GM21360 (cell line): ENCODE results near the gene HORMAD2.
"Not testable (repeated sequence)": the region's sequence is repeated elsewhere in the genome, so short reads cannot be mapped to it uniquely, and the experiment has no call there.

Source experiments
- ATAC-seq: cut with Tn5 transposase; IDR thresholded peaks from one replicate; pipeline ENCODE4 v1.9.1; 2021; ENCODE audit warnings: mild to moderate bottlenecking, moderate library complexity; ENCODE audit not compliant: unreplicated experiment

Gene HORMAD2

DNA sequence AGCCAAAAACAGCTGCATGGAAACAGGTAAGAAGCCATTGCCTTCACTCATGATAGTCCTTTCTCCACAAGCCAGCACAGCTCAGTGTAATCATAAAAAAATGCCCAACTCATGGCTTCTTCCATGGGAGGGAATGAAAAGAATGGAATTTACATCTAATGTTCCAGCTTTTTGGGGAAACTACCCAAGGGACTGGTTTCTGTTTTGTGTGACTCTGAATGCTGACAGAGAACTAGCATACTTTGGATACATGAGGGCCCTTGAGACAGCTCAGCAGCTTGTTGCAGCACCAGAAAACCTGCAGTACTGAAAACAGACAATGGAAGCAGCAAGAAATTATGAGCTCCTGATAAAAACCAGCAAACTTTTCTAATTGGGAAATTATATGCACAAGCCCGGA lies 24.2 kb upstream of the HORMAD2 start:
- ATAC-seq, result no peak

DNA sequence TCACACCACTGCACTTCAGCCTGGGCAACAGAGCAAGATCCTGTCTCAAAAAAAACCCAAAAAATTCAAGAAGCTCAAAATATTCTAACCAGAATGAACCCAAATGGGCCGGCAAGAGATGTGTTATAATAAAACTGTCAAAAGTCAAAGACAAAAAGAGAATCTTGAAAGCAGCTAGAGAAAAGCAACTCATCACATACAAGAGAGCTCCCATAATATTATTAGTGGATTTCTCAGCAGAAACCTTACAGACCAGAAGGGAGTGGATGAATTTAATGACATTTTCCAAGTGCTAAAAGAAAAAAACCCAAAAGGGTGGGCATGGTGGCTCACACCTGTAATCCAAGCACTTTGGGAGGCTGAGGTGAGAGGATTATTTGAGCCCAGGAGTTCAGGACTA lies 22.9 kb upstream of the HORMAD2 start:
- no peak for ATAC-seq

DNA sequence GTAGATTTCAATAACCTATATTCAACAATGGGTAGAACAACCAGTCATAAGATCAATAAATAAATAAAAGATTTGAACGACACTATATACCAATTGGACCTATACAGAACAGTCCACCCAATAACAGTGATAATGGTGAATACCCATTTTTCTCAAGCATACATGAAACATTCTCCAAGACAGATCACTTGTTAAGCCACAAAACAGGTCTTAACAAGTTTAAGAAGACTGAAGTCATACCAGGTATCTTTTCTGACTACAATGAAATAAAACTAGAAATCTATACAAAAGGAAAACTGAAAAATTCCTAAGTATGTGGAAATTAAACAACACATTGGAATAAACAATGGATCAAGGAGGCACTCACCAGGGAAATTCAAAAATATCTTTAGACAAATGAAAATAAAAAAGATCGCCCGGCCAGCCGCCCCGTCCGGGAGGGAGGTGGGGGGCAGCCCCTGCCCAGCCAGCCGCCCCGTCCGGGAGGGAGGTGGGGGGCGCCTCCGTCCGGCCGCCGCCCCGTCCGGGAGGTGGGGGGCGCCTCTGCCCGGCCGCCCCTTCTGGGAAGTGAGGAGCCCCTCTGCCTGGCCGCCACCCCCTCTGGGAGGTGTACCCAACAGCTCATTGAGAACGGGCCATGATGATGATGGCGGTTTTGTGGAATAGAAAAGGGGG lies 20.8 kb upstream of the HORMAD2 start:
- ATAC-seq, result not testable (repeated sequence)

DNA sequence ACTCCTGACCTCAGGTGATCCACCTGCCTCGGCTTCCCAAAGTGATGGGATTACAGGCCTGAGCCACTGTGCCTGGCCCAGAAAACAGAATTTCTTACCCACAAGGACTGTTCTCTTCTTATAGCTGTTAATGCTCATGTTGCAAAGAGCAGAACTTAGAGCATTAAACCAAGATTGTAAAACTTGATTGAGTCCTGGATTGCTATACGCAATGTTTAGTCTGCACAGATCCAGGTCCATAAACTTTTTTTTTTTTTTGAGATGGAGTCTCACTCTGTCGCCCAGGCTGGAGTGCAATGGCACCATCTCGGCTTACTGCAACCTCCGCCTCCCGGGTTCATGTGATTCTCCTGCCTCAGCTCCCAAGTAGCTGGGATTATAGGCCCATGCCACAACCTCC lies 19.2 kb upstream of the HORMAD2 start:
- ATAC-seq, result not testable (repeated sequence)

DNA sequence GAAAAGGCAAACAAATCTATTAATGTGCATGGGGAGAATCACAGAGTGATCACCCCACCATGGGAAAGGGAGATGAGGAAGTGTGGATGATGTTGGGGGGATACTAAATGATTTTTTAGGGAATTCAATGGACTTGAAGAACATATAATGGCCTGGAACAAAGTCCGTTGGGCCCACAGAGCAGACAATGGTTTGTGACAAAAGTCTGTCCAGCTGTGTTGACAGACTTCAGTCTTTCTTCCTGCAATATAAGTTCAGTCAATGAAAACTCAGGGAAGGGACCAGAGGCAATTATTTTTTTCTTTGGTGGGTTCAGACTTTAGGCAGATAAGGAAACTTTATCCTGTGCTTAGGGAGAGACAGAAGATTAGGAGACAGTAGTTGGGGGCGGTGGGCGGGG lies 18.0 kb upstream of the HORMAD2 start:
- ATAC-seq, result no peak

DNA sequence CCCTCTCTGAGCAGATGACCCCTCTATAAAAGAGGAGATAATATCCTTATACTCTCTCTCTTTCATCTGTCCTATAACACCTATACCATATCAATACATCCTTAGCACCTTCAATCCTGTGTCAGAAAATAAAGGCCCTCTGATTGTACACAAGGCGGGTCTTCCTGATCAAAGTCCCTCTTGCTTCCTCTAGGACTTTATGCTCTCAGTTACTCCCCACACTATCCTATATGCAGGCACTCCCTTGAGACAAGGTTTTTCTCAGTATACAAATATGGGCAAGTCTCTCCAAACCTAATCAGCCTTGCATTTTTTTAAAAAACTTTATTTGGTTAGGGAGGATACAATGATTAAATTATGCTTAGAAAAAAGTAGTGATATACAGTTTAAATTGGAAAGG lies 17.3 kb upstream of the HORMAD2 start:
- no peak for ATAC-seq

DNA sequence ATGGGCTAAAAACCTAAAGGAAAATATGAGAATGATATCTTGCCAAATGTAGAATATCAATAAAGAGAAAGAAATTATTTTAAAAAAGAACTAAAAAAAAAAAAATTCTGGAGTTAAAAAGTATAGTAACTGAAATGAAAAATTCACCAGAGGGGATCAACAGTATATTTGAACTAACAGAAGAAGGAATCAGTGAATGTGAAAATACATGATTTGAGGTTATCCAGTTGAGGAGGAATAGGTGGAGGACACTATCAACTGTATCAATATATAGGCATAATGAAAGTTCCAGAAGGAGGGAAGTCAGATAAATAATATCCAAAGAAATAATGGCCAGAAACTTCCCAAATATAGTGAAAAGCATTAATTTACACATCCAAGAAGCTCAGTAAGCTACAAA lies 16.1 kb upstream of the HORMAD2 start:
- no peak for ATAC-seq

DNA sequence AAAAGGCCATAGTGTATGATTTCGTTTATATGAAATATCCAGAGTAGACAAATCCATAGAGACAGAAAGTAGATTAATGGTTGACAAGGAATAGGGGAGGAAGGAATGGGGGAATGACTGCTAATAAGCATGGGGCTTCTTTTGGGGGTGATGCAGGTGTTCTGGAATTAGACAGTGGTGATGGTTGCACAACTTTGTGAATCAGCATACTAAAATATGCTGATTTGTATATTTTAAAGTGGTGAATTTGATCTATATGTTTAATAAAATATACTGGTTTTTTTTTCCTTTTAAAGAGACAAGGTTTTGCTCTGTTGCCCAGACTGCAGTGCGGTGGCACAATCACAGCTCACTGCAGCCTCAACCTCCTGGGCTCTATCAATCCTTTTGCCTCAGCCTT lies 6.5 kb upstream of the HORMAD2 start:
- ATAC-seq, result no peak

DNA sequence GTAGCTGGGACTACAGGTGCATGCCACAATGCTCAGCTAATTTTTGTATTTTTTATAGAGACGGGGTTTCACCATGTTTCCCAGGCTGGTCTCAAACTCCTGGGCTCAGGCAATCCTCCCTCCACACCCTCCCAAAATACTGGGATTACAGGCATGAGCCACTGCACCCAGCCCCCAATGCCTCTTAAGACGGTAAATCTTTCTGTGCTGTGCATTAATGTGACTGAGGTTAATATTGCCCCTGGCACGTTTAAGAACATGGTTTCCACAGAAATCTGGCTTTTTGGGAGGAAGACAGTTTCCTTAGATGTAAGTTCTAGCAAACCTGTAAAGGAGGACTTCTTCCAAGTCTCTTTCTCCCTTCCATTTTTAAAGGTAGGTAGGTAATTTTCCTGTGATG lies 6.1 kb upstream of the HORMAD2 start:
- ATAC-seq, result no peak

DNA sequence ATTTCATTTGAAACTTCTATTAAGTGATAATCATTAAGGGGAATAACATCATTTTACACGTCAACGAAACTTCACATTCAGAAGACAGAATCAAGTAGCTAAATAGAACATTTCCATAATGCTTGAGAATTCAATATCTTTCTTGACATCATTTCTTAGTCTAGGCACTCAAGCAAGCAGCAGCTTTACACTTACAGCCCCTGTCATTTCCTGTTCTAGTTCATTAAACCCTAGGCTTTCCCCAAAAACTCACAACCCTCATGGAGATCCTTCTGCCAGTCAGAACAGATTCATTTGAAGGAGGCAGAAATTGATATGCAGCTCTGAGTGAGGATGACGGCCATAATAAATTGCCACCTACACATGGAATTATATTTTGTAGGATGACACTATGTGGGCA lies 5.3 kb upstream of the HORMAD2 start:
- no peak for ATAC-seq

DNA sequence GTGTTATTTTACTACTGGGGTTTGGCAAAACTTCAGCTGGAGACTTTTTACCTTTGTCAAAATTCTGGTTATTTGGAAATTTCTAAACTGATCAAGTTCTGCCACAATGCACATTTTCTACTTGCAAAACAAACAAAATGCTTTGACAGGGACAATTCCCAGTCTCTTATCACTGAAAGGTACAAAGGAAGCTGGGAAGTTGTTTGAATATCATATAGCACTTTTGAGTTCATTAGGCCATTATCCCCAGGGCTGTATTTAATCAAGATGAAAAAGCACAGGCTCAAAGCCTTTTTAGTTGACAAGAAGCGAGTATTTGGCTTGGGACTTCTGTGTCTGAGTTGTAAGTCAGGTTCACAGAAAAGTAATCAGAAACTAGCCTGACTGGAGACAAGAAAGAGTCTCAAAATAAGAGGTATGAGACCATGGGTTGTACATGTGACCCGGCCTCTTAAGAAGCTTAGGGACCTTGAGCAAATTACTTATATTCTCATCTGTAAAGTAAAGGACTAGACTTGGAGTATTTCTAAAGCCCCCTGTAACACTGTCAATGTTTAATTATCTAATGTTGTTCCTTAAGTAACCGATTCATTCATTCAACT lies 2.9 kb upstream of the HORMAD2 start:
- ATAC-seq, result no peak

DNA sequence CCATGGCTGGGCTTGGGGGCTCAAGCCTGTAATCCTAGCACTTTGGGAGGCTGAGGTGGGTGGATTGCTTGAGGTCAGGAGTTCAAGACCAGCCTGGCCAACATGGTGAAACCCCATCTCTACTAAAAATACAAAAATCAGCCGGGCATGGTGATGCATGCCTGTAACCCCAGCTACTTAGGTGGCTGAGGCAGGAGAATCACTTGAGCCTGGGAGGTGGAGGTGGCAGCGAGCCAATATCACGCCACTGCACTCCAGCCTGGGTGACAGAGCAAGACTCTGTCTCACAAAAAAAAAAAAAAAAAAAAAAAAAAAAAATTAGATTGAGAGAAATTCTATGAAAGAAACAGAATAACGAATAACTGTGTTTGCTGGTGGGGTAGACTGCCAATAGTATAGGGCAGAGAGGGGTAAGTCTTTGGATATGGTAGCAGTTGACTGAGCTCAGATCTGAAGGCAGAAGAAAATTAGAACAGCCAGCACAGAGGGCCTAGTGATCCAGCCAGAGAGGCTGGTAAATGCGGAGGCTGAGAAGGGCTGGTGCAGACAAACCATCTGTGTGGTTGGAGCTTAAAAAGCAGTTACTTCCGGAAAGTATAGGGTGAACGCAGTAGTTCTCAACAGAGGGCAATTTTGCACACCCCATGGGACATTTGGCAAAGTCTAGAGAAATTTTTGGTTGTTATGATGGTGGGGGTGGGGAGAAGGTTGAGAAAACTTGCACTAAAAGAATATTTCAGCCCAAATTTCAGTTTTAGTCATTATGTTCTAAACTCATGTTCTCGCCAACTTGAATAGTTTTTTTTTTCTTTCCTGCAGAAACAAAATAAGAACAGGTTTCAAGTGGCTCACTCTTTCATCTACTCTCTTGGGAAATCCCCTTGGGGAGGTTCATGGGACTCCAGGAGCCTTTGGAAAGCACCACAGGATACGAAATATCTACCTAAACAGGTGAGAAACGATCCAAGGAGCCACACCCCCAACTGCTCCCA lies 1.6 kb upstream of the HORMAD2 start:
- ATAC-seq, result peak; percentile 45

DNA sequence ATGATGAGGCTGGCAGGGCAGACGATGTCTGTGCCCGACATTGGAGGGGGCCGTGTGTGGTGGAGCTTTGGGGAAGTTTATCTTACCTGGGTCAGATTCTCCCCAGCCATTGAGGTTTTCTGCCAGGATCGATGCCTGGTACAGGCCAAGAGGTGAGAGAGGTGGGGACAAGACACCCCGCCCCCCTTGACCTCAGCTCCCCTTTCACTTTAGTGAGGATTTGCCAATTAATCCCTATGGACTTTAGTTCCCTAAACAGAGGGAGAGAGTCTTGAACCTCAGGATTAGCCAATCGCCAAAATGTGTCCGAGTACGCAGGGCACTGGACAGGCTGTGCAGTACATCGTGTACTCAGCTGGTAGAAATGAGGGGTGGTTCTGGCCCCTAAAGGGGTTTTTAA lies 541 bp downstream of the HORMAD2 start:
- ATAC-seq, result no peak

DNA sequence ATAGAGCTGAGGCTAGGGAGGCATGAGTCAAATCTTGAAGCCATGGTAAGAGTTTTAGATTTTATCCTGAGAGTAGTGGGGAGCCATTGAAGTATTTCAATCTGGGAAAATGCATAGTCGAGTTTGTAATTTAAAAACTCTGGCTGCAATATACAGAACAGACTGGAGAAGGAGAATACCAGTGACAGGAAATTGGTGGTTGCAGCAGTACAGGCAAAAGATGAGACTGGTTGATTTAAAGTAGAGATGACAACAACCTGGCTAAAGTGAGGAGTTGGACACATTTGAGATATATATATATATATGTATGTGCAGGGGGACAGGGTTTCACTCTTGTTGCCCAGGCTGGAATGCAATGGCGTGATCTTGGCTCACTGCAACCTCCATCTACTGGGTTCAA lies 6.2 kb downstream of the HORMAD2 start:
- ATAC-seq, result no peak

DNA sequence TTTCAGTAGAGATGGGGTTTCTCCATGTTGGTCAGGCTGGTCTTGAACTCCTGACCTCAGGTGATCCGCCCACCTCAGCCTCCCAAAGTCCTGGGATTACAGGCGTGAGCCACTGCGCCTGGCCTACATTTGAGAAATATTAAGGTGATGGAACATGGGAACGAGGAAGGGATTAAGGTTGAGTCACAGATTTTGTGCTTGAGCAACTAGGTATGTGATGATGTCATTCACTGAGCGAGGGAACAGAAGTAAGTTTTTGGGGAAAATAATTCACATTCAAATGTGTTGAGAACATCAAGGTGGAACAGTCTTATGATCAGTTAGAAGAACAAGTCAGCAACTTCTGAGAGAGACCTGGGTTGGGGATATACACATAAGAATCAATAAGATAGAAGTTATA lies 6.8 kb downstream of the HORMAD2 start:
- ATAC-seq, result not testable (repeated sequence)

DNA sequence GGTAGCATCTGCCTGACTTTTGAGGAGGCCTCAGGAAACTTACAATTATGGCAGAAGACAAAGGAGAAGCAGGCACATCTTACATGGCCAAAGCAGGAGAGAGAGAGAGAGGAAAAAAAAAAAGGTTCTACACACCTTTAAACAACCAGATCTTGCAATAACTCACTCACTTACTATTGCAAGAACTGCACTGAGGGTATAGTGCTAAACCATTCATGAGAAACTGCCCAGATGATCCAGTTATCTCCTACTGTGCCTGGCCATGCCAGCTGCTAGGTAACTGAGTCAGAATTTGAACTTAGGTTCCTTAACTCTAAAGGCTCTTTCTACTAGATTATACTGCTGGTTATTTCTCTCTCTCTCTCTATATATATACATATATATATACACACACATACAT lies 7.3 kb downstream of the HORMAD2 start:
- no peak for ATAC-seq

DNA sequence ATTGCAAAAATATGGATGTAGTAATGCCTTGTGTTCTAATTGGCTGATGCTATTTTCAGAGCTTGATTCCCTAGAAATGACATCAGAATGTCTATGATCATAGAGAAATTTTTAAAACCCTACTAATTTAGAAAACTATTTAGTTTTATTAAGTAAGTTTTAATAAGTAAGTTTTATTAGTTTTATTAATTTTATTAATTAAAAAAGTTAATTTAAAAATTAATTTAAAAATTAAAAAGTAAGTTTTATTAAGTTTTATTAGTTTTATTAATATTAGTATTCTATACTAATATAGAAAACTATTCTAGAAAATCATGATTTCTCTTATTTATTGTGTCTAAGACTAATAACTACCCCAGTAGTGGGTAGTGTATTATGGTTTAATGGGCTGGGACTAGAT lies 8.2 kb downstream of the HORMAD2 start:
- ATAC-seq, result no peak

DNA sequence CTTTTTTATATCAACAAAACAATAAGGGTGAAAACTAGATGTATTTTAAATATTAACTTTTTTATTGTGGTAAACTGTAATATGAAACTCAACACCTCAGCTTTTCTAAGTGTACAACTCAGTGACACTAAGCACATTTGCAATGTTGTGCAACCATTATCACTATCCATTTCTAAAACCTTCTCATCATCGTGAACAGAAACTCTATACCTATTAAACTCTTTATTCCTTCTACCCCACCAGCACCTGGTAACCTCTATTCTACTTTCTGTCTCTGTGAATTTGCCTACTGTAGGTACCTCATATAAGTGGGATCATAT lies 9.4 kb downstream of the HORMAD2 start:
- no peak for ATAC-seq

DNA sequence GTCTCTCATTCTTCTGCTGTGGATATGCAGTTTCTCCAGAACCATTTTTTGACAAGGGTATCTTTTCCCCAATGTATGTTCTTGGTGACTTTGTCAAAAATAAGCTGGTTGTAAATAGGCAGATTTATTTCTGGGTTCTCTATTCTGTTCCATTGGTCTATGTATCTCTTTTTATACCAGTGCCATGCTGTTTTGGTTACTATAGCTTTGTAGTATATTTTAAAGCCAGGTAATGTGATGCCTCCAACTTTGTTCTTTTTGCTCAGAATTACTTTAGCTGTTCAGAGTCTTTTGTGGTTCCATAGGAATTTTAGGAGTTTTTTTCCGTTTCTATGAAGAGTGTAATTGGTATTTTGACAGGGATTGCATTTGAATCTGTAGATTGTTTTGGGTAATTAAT lies 12.4 kb downstream of the HORMAD2 start:
- ATAC-seq, result no peak

DNA sequence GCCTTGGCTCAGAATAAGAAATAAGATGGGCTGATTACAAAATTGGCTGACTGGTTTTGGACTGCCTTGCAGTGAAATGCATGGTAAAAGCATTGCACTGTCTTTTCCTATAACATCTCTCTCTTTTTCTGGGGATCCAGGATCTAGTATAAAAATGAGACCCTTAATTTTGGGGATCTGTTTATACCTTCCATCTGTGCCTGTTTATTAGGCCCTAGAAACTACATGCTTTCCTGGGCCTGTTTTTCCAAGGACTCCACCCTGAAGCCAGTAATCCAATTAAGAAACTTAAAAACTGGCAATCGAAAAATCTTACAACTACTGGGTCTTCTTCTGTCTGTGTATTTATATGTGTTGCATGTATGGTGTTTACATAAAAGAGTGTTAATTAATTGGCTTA lies 14.5 kb downstream of the HORMAD2 start:
- no peak for ATAC-seq

DNA sequence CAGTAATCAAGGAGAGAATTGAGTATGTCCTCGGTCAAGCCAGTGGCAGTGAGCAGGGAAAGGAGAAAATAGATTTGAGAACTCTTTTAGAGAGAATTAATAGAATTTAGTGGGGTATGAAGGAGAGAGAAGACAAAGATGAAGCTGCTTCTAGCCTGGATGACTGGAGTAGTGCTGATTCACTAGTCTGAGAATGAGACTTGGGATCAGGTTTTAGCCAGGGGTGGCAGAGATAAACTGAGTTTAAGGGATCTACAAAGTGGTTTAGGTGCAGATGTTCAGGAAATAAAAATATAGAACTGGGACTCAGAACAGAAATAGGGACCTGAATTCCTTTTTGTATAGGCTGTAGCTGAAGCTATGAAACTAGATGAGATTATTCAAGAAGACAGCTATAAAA lies 17.6 kb downstream of the HORMAD2 start:
- ATAC-seq, result no peak

DNA sequence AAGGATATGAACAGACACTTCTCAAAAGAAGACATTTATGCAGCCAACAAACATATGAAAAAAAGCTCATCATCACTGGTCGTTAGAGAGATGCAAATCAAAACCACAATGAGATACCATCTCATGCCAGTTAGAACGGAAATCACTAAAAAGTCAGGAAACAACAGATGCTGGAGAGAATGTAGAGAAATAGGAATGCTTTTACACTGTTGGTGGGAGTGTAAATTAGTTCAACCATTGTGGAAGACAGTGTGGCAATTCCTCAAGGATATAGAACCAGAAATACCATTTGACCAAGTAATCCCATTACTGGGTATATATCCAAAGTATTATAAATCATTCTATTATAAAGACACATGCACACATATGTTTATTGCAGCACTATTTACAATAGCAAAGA lies 20.5 kb downstream of the HORMAD2 start:
- not testable (repeated sequence) for ATAC-seq
